HL-60 (cell line): ENCODE measurements around the gene OIT3.

Experiments used
- DNase-seq, 2 experiments: peaks; one replicate each; pipeline ENCODE4 v3.0.0-alpha.2; 2010 to 2020; ENCODE audit warnings: low read depth in 1 of 2, low spot score in 1 of 2
- H3K27ac ChIP-seq: fragments of 250-450 bp; sonication (Bioruptor Pico); replicated peaks from 2 replicates; pipeline ENCODE4 v1.5.1; 2020; ENCODE audit warnings: mild to moderate bottlenecking, moderate library complexity
- H3K27me3 ChIP-seq: fragments of 250-450 bp; sonication (Bioruptor Pico); 2 replicates; pipeline ENCODE4 v1.5.1; 2021; ENCODE audit warnings: mild to moderate bottlenecking, moderate library complexity; ENCODE audit not compliant: insufficient read depth, poor library complexity, severe bottlenecking
- H3K4me3 ChIP-seq: replicated peaks from 2 replicates; pipeline ENCODE4 v1.5.1; 2011; ENCODE audit warnings: mild to moderate bottlenecking, control low read depth, low read length; ENCODE audit not compliant: insufficient read depth
- CTCF ChIP-seq: IDR thresholded peaks from one replicate; pipeline ENCODE4 v1.5.1; 2011; ENCODE audit warnings: low read length, control low read depth, inconsistent platforms; ENCODE audit not compliant: insufficient read depth
- GABPA ChIP-seq: IDR thresholded peaks from 2 replicates; pipeline ENCODE4 v1.6.1; 2012; ENCODE audit warnings: low read depth
- POLR2AphosphoS5 ChIP-seq: IDR thresholded peaks from 2 replicates; pipeline ENCODE4 v1.6.1; 2012; ENCODE audit warnings: low read depth
- SPI1 ChIP-seq: IDR thresholded peaks from 2 replicates; pipeline ENCODE4 v1.6.1; 2012; ENCODE audit warnings: low read depth, mild to moderate bottlenecking, borderline replicate concordance
- TF ChIP-seq, protein P1 (sequence below): IDR thresholded peaks from 2 replicates; pipeline ENCODE4 v1.6.1; 2012; ENCODE audit warnings: low read depth; ENCODE audit not compliant: insufficient replicate concordance

Gene OIT3

GRCh38 chr10:72928798-72929197 is 35.3 kb downstream of the OIT3 start:
- DNase-seq: no peak
- TF ChIP-seq CTCF (no peak), SPI1 (no peak)
- H3K27me3 ChIP-seq: no peaks in the 10 kb centered on the region
- H3K27ac ChIP-seq: no peak overlapping the region
- no peak overlapping the region for H3K4me3 ChIP-seq

- TF ChIP-seq POLR2AphosphoS5 (no peak), GABPA (no peak), SPI1 (no peak), CTCF (no peak)
- TF ChIP-seq, protein P1, sequence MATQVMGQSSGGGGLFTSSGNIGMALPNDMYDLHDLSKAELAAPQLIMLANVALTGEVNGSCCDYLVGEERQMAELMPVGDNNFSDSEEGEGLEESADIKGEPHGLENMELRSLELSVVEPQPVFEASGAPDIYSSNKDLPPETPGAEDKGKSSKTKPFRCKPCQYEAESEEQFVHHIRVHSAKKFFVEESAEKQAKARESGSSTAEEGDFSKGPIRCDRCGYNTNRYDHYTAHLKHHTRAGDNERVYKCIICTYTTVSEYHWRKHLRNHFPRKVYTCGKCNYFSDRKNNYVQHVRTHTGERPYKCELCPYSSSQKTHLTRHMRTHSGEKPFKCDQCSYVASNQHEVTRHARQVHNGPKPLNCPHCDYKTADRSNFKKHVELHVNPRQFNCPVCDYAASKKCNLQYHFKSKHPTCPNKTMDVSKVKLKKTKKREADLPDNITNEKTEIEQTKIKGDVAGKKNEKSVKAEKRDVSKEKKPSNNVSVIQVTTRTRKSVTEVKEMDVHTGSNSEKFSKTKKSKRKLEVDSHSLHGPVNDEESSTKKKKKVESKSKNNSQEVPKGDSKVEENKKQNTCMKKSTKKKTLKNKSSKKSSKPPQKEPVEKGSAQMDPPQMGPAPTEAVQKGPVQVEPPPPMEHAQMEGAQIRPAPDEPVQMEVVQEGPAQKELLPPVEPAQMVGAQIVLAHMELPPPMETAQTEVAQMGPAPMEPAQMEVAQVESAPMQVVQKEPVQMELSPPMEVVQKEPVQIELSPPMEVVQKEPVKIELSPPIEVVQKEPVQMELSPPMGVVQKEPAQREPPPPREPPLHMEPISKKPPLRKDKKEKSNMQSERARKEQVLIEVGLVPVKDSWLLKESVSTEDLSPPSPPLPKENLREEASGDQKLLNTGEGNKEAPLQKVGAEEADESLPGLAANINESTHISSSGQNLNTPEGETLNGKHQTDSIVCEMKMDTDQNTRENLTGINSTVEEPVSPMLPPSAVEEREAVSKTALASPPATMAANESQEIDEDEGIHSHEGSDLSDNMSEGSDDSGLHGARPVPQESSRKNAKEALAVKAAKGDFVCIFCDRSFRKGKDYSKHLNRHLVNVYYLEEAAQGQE: no peak
- Histone ChIP-seq H3K27ac (no peak overlapping the region), H3K27me3 (no peaks in the 10 kb centered on the region), H3K4me3 (no peak overlapping the region)
- no peak for DNase-seq
These were observed 36.7 kb downstream of the OIT3 start for GRCh38 chr10:72930276-72930675.

DNA sequence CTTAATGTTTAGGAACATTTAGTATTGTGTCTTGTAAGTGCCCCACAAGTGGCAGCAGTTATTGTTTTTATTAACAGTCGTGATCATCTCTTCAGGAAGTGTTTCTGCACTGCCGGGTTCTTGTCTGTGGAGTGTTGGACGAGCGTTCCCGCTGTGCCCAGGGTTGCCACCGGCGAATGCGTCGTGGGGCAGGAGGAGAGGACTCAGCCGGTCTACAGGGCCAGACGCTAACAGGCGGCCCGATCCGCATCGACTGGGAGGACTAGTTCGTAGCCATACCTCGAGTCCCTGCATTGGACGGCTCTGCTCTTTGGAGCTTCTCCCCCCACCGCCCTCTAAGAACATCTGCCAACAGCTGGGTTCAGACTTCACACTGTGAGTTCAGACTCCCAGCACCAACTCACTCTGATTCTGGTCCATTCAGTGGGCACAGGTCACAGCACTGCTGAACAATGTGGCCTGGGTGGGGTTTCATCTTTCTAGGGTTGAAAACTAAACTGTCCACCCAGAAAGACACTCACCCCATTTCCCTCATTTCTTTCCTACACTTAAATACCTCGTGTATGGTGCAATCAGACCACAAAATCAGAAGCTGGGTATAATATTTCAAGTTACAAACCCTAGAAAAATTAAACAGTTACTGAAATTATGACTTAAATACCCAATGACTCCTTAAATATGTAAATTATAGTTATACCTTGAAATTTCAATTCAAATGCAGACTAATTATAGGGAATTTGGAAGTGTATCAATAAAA is 38.9 kb downstream of the OIT3 start:
- Histone ChIP-seq H3K4me3 (no peak overlapping the region), H3K27me3 (no peaks in the 10 kb centered on the region), H3K27ac (no peak overlapping the region)
- DNase-seq: no peak
- TF ChIP-seq SPI1: no peak
- TF ChIP-seq POLR2AphosphoS5: no peak
- TF ChIP-seq GABPA: no peak
- TF ChIP-seq, protein P1: no peak
- TF ChIP-seq CTCF: no peak

- TF ChIP-seq SPI1 (no peak), CTCF (no peak), POLR2AphosphoS5 (no peak), GABPA (no peak)
- TF ChIP-seq, protein P1: no peak
- no peak for DNase-seq
- Histone ChIP-seq H3K4me3 (no peak overlapping the region), H3K27me3 (no peaks in the 10 kb centered on the region), H3K27ac (no peak overlapping the region)
These were observed 41.8 kb downstream of the OIT3 start for GRCh38 chr10:72935361-72935760.
